ENCODE results near the gene HNRNPA2B1. TPM values are rescaled to one million over a fixed set of nuclear protein-coding genes. Genes with fewer than 3 reads are reported as not detected.

The HNRNPA2B1 gene
- total and polyA plus RNA-seq, 2 donors (not counting 1 experiment from before 2014, with no cell fraction given) = 167 to 524 TPM

DNA sequence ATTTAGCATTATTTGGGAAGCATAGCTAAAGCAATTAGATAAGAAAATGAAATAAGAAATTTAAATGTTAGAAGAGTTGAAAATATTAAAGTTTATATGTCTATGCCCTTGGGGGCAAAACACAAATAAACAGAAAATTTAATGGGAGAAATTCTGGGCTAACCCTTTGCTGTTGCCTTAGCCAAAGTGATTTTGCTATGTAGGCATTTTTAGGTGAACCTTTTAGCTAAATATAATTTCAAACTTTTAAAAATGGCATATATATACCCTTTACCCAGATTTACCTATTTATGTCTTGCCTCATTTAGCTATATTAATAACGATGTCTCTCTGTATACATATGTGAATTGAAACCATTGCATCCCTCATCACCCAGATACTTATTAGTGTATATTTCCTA is 28.5 kb downstream of the HNRNPA2B1 start:
- peaks cover 0 to 3% of the 10 kb centered on the region in 2 donors for H3K4me1 ChIP-seq (ENCODE audit: control insufficient read depth in 2 of 2, insufficient read depth in 2 of 2, low read length in 2 of 2)
- no peak overlapping the region for H3K4me2 ChIP-seq (replicated peaks; ENCODE audit: low read depth, low read length, poor library complexity, severe bottlenecking)
- Mint-ChIP-seq H3K27ac (no peak overlapping the region), H3K27me3 (no peaks in the 10 kb centered on the region), H3K9me3 (ENCODE audit: insufficient read depth) (no peaks in the 10 kb centered on the region), H3K4me3 (no peak overlapping the region), H3K4me1 (peaks cover 2% of the 10 kb centered on the region)
- H4K20me1 ChIP-seq (ENCODE audit: control insufficient read depth, insufficient read depth, low read length, poor library complexity, severe bottlenecking) = no peaks in the 10 kb centered on the region
- H3K36me3 ChIP-seq (replicated peaks in 1 of 2; ENCODE audit: control extremely low read depth in 1 of 2, control insufficient read depth in 1 of 2, extremely low read depth in 1 of 2, insufficient read depth in 2 of 2, low read length in 1 of 2) = peaks cover 0 to 6% of the 10 kb centered on the region in 2 experiments
- no peak for TF ChIP-seq EZH2 (IDR thresholded peaks at IDR 0.05; ENCODE audit: borderline replicate concordance, insufficient read depth, low read depth, low read length, poor library complexity, severe bottlenecking)
- TF ChIP-seq, protein P1, sequence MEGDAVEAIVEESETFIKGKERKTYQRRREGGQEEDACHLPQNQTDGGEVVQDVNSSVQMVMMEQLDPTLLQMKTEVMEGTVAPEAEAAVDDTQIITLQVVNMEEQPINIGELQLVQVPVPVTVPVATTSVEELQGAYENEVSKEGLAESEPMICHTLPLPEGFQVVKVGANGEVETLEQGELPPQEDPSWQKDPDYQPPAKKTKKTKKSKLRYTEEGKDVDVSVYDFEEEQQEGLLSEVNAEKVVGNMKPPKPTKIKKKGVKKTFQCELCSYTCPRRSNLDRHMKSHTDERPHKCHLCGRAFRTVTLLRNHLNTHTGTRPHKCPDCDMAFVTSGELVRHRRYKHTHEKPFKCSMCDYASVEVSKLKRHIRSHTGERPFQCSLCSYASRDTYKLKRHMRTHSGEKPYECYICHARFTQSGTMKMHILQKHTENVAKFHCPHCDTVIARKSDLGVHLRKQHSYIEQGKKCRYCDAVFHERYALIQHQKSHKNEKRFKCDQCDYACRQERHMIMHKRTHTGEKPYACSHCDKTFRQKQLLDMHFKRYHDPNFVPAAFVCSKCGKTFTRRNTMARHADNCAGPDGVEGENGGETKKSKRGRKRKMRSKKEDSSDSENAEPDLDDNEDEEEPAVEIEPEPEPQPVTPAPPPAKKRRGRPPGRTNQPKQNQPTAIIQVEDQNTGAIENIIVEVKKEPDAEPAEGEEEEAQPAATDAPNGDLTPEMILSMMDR (IDR thresholded peaks at IDR 0.05) = no peak
- H3K9ac ChIP-seq (ENCODE audit: low read length) = no peak overlapping the region
- no peak overlapping the region for H3K27ac ChIP-seq (ENCODE audit: low read length in 2 of 2)
- peaks cover 7% of the 10 kb centered on the region for H3K79me2 ChIP-seq (ENCODE audit: control insufficient read depth, insufficient read depth, low read length)
- H2AFZ ChIP-seq (ENCODE audit: insufficient read depth, low read depth, low read length, poor library complexity, severe bottlenecking) = no peak overlapping the region
- H3K4me3 ChIP-seq (ENCODE audit: control extremely low read depth in 1 of 5, extremely low read depth in 1 of 5, insufficient read depth in 1 of 5, low read depth in 2 of 5, low read length in 4 of 5) = no peak overlapping the region
- no CpG with 5 or more reads among the region's 1 CpG for WGBS (ENCODE audit: insufficient coverage)
- intact Hi-C loops (cut with micrococcal nuclease) = no loop called here
- DNase-seq = no peak
- H3K27me3 ChIP-seq (replicated peaks in 1 of 4; ENCODE audit: control extremely low read depth in 1 of 4, control insufficient read depth in 3 of 4, insufficient read depth in 4 of 4, low read length in 3 of 4) = no peaks in the 10 kb centered on the region
- ChIA-PET CTCF (interaction anchor here (1.2 to 1.7 kb wide), 3 partner anchors 19 to 81 kb away, joined by 3 read pairs; no protein-coding TSS in a partner anchor), POLR2A (no interaction called here)
- ATAC-seq (ENCODE audit: low read depth) = no peak
- H3K9me3 ChIP-seq (ENCODE audit: control extremely low read depth in 1 of 3, control insufficient read depth in 2 of 3, insufficient read depth in 1 of 3, low read length in 2 of 3) = no peaks in the 10 kb centered on the region

DNA sequence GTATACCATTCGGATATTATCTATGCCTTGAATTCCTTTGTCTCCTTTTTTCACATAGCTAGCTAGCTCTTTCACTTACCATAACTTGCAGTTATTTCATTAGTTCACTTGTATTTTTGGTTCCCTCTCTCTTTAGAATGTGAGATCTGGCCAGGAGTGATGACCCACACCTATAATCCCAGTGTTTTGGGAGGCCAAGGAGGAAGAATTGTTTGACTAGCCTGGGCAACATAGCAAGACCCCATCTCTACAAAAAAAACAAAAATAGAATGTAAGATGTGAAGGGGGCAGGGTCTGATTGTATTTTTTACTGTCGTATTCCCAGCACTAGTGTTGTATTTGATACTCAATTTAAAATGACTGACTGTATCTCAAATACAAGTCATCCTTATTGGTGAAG is 28.9 kb downstream of the HNRNPA2B1 start:
- H2AFZ ChIP-seq (ENCODE audit: insufficient read depth, low read depth, low read length, poor library complexity, severe bottlenecking) = no peak overlapping the region
- no peak overlapping the region for H3K27ac ChIP-seq (ENCODE audit: low read length in 2 of 2)
- no peak overlapping the region for H3K4me3 ChIP-seq (ENCODE audit: control extremely low read depth in 1 of 5, extremely low read depth in 1 of 5, insufficient read depth in 1 of 5, low read depth in 2 of 5, low read length in 4 of 5)
- H3K4me2 ChIP-seq (replicated peaks; ENCODE audit: low read depth, low read length, poor library complexity, severe bottlenecking) = no peak overlapping the region
- H3K9ac ChIP-seq (ENCODE audit: low read length) = no peak overlapping the region
- H4K20me1 ChIP-seq (ENCODE audit: control insufficient read depth, insufficient read depth, low read length, poor library complexity, severe bottlenecking) = no peaks in the 10 kb centered on the region
- POLR2A ChIA-PET = interaction anchor here (0.7 kb wide), 1 partner anchor 8 kb away, joined by 3 read pairs; no protein-coding TSS in a partner anchor
- peaks cover 6% of the 10 kb centered on the region for H3K4me1 Mint-ChIP-seq
- H3K9me3 Mint-ChIP-seq (ENCODE audit: insufficient read depth) = no peaks in the 10 kb centered on the region
- intact Hi-C loops (cut with micrococcal nuclease) = no loop called here
- peaks cover 0 to 6% of the 10 kb centered on the region in 2 experiments for H3K36me3 ChIP-seq (replicated peaks in 1 of 2; ENCODE audit: control extremely low read depth in 1 of 2, control insufficient read depth in 1 of 2, extremely low read depth in 1 of 2, insufficient read depth in 2 of 2, low read length in 1 of 2)
- no peak overlapping the region for H3K4me3 Mint-ChIP-seq
- H3K27me3 Mint-ChIP-seq = no peaks in the 10 kb centered on the region
- ATAC-seq (ENCODE audit: low read depth) (no peak), DNase-seq (no peak)
- no peak for TF ChIP-seq EZH2 (IDR thresholded peaks at IDR 0.05; ENCODE audit: borderline replicate concordance, insufficient read depth, low read depth, low read length, poor library complexity, severe bottlenecking)
- TF ChIP-seq, protein P1 (IDR thresholded peaks at IDR 0.05) = no peak
- peaks cover 0 to 7% of the 10 kb centered on the region in 2 donors for H3K4me1 ChIP-seq (ENCODE audit: control insufficient read depth in 2 of 2, insufficient read depth in 2 of 2, low read length in 2 of 2)
- H3K9me3 ChIP-seq (ENCODE audit: control extremely low read depth in 1 of 3, control insufficient read depth in 2 of 3, insufficient read depth in 1 of 3, low read length in 2 of 3) = no peaks in the 10 kb centered on the region
- H3K79me2 ChIP-seq (ENCODE audit: control insufficient read depth, insufficient read depth, low read length) = peaks cover 7% of the 10 kb centered on the region
- no peak overlapping the region for H3K27ac Mint-ChIP-seq
- no CpG with 5 or more reads among the region's 2 CpGs for WGBS (ENCODE audit: insufficient coverage)
- no peaks in the 10 kb centered on the region for H3K27me3 ChIP-seq (replicated peaks in 1 of 4; ENCODE audit: control extremely low read depth in 1 of 4, control insufficient read depth in 3 of 4, insufficient read depth in 4 of 4, low read length in 3 of 4)
- CTCF ChIA-PET = interaction anchor here (1.2 to 1.7 kb wide), 3 partner anchors 19 to 81 kb away, joined by 3 read pairs; no protein-coding TSS in a partner anchor

Data from B cell (primary cell).